HG03565 (cell line): Measurements from ENCODE around the gene TAS2R38.
"Not testable (repeated sequence)": the region's sequence is repeated elsewhere in the genome, so short reads cannot be mapped to it uniquely, and the experiment has no call there.

ENCODE experiments used
- ATAC-seq: cut with Tn5 transposase; IDR thresholded peaks from one replicate; pipeline ENCODE4 v1.9.1; 2021; ENCODE audit warnings: mild to moderate bottlenecking, moderate library complexity; ENCODE audit not compliant: unreplicated experiment

Gene TAS2R38

DNA sequence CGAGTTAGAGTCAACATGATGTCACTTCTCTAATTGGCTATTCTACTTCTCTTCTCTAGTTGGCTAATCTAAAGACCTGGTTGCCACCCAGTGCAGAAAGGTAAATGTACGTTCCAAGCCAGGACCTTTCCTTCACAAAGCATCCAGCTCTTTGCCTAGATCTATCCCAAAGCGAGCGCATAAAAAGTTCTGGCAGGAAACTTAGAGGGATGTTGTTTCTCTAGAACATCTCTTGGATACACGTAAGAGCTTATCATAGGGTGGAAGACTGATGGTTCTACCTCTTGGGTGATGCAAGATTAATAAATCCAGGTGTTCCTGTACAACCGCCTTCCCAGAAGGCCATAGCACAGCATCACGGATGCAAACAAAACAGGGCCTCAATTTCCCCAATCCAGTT is at the start of gene TAS2R38:
TAS2R38 (minus strand) TSS at position 101 of the 400 bp plus-strand sequence; CDS start at position 17, 84 bp downstream.
- no peak for ATAC-seq

DNA sequence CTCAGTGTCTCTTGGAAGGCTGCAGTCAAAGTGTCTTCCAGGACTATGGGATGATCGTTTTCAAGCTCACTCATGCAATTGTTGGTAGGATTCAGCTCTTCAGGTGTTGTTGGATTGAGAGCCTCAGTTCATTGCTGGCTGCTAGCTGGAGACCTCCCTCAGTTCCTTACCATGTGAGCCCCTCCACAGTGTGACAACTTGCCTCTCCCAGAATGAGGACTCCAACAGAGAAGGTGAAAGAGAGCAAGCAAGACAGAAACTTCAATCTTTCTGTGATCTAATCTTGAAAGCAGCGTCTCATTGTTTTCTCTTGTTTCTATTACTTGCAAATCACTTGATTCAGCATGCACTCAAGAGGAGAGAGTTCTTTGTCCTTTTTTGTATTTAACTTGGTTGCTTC is 44.6 kb upstream of the TAS2R38 start:
- no peak for ATAC-seq

DNA sequence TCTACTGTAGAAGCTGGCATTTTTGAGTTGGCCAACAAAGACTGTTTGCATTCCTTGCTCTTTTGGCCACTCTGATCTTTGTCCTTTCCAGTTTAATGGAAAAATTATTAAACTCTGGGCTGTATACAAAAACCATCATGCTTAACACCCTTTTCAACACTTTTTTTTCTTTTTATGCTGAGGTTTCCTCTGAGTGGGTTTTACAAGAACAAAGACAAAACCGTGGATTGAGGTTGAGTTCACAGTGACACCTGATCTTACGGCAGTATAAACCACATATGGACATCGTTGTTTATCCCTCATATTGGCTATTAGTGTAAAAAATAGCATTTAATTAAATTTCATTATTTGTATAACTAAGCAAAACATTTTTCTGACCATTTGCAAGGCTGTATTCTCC is 43.9 kb upstream of the TAS2R38 start:
- no peak for ATAC-seq

DNA sequence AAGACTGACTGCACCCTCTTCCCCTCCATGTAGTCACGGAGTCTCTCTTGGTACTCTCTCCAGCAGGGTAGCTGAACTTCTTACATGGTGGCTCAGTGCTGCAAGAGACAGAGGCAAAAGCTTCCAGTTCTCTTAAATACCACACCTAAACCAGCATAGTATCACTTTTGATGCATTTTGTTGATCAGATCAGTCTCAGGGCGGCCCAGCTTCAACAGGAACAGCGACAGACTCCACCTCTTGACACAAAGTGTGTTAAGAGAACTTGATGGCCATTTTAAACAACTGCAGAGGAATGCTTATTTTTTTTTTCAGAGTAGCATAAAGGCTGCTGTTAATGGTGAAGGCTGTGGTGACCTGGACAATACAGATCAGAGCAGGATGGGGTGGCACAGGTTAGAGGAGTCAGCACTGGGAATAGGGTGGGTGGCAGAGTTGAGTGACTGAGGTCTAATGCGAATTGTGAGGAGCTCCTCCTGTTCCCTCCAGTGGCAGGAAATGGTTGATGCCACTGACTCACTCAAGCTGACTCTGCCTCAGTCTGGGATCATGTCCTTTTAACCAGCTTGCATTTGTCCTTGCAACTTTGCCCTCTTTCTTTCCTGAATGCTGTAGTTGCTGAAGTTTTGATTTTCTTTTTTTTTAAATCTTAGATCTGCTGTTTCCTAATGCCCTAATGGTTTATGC is 39.4 kb upstream of the TAS2R38 start:
- ATAC-seq, result no peak

DNA sequence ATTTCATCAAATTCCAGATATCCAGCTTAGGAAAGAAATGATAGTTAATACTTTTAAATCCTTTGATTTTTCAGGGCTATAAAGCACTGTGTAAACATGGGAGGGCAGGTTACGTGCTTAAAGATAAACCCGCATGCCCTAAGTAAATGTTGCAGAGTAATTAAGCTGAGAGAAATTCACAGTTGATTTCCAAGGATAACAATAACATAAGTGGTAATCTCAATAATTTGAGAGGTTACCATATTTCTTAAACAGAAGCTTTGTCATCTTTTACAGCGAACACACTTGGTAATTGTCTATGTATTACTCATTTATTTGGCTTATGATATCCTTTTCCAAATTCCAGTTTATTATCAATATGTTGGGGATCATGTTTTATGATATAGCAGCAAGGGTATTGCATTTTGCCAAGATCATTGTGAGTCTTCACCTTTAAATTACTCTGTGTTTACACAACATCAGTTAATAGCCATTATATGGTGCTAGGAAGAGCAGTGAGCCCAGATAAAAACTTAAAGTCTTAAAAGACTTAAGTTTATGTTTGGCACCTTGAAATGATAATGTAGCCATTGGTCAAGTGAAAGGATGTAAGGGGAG is 37.5 kb upstream of the TAS2R38 start:
- no peak for ATAC-seq

DNA sequence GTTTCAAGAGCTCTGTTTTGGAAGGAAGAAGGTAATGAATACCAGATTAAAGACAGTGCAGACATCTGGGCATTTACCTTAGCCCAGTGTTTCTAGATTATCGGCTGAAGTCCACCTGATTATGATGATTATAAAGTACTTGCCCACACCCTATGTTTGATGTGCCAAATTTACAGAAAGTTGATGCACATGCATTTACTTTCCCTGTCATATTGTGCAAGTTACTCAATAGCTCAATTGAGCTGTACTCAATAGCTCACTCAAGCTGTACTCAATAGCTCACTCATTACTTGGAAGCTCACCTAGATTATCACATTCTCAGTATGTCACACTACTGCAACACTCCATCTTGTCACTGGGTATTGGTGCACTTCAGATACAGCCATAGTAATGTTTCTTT is 35.6 kb upstream of the TAS2R38 start:
- no peak for ATAC-seq

DNA sequence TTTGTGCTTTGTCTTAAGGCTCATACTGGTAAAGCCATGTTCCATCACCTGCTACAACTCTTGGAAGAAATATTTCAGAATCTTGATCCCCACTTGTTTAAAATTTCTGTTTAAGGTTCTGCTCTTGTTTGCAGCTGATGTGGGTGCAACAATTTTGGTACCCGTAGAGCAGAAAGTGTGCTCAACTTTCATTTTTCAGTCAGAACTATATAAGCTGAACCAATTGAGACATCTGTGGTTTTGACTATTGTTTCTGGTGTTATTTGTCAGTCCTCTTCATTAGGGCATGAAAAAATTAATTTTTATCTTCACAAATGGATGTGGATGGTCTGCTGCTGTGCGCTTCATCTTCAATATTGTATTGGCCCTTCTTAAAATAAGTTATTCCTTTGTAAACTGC is 33.0 kb upstream of the TAS2R38 start:
- no peak for ATAC-seq

DNA sequence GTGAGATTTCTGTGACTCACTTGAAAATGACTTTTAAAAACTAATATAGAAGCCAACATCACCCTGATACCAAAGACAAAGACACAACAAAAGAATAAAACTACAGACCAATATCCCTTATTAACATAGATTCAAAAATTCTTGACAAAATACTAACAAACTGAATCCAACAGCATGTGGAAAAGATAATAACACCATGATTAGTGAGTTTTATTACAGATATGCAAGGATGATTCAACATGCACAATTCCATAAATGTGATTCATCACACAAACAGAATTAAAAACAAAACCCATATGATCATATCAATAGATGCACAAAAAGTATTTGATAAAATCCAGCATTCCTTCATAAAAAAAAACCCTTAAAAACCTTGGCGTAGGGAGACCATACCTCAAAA is 28.6 kb upstream of the TAS2R38 start:
- ATAC-seq, result no peak

DNA sequence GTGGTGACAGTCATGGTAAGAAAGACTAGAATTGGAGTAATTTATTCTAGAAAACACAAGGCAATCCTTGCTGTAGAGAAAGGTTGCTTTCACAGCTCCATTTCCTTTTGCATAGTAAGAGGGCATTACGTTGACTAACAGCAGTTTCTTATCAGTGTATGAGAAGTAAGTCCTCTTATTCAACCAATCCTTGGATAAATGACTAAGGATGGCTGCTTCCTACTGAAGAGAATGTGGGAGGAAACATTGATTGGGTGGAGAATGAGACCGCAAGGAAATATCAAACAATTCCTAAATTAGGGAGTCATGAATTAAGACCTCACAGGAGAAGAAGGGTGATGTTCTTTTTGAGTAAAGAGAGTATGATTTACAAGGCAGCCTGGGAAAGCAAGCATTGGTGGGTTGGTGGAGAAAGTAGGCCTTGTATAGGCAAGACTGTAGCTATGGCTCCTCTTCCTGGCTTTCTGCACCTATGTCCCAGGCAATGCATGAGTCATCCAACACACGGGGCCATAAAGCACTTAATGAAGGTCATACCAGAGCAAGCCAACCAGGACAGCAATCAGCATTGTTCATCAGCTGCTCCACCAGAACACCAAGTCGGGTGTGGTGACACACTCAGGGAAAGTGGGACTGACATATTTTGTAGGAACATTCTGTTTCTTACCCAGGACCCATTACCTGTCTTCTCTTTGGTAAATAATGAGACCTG is 27.7 kb upstream of the TAS2R38 start:
- ATAC-seq, result no peak

DNA sequence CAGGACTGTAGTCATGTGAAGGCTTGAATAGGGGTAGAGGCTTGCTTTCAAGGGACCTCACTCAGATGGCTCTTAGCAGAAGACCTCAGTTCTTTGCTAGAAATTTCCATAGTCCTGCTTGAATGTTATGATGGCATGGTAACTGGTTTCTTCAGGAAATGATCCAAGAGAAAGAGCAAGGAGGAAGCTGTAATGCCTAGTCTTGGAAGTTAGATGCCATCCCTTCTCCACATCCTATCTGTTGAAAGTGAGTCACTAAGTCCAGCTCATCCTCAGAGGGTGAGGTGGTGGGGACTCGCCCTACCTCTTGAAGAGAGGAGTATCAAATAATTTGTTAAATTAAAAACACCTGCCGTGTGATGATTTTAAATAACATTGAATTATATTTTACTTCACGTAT is 26.7 kb upstream of the TAS2R38 start:
- no peak for ATAC-seq

DNA sequence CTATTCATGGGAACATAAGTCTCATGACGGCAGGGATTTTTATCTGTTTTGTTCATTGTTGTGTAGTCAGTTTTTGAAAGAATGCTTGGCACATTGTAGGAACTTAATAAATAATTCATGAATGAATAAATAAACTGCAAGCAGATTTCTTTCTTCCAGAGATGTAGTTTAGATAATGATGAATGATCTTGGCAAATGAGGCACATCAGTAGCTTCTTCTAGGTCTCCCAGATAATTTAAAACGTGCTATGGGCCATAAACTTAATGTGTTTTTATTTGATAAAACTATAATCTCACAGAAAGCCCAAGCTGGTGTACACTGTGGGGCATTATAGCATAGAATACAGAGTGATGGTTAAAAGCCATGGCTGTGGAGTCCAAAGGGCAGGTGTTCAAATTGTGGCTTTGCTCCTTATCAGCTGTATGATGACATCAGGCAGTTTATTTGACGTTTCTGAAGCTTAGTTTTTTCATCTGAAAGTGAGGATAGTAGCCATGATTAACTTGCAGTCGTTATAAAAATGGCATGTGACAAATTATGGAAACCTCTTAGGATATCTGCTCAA is 25.6 kb upstream of the TAS2R38 start:
- ATAC-seq, result no peak

DNA sequence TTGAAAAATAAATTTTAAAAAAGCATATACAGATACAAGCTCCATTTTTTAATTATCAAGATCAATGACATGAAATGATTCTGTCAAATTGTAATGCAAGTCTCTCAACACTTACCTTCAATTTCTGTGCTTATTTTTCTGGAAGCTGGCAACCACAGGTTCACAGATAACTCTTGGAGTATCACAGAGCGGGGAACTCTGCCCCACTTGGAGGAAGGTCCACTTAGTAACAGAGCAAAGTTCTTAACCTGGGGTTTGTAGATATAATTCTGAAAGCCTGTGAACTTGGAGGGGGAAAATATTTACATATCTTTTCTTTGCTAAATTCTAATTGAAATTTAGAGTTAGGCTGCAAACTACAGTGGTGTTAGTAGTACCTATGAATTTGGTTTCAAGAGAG is 19.8 kb upstream of the TAS2R38 start:
- no peak for ATAC-seq

DNA sequence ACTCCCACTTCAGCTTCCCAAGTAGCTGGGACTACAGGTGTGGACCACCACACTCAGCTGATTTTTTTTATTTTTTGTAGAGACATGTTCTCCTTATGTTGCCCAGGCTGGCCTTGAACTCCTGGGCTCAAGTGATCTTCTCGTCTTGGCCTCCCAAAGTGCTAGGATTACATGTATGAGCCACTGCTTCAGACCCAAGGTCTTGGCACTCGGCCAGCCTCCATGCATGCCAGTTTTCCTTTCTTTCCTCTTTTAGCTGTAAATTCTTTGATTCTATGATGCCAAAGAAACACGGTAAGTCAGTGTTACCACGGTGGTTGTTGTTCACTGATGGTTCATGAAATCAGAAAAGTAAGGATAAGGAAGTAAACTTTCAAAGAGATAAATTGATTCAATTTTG is 19.1 kb upstream of the TAS2R38 start:
- no peak for ATAC-seq

DNA sequence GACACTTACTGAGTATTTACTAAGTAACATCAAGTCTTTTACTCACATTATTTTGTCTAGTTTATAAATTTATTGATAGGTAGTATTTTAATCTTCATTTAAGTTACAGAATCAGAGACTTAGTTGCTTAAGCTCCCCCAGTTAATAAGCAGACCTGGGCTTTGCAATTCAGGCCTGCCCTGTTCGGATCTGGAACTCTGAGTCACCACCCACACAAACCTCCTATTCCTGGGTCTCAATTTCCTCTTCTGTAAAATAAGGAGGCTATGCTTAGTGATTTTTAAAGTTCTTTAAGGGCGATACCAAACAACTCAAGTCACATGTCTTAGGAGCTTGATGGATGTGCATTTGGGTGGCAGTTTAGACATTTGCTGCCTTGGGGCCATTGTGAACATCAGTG is 18.6 kb upstream of the TAS2R38 start:
- no peak for ATAC-seq

DNA sequence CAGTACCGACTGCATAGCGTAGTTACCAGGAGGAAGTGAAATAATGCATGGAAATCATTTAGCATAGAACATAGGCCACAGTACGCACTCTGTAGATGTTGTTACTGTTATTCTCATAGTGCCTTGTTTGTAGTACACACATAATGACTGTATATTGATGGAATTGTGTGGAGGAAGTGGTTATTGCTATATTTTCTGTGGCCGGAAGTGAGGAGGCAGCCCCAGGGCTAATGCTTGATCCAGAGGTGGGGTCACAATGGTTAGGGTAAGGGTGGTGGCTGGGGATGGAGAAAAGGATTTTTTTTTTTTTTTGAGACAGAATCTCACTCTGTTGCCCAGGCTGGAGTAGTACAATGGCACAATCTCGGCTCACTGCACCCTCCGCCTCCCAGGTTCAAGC is 17.6 kb upstream of the TAS2R38 start:
- no peak for ATAC-seq

DNA sequence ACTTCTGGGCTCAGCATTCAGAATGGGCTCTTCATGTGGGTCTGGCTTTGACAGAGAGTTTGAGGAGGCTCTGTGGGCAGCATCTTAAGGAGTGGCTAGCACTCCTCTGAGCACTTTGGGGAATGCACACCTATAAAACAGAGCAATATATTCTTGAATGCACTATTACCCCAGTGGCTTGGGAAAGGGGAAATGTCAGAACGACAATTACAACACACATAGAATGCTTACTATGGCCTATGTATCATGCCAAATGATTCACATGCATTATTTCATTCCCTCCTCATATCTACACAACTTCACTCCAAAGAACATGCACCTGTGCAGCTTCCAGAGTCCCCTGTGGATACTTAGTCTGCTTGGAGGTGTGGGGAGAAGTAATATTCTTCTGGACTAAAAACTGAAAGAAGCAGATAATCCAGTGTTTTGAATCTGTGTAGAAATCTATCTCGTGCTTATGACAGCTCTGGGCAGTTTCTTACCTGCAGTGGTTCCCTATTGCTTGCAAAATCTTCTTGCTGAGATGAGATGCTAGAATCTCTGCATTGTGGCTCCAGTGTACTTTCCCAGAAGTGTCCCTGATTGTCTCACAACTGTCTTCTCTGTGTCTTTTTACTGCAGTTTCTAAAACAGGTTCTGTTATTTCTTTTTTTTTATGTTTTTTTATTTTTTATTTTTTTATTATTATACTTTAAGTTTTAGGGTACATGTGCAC is 16.6 kb upstream of the TAS2R38 start:
- ATAC-seq, result no peak

DNA sequence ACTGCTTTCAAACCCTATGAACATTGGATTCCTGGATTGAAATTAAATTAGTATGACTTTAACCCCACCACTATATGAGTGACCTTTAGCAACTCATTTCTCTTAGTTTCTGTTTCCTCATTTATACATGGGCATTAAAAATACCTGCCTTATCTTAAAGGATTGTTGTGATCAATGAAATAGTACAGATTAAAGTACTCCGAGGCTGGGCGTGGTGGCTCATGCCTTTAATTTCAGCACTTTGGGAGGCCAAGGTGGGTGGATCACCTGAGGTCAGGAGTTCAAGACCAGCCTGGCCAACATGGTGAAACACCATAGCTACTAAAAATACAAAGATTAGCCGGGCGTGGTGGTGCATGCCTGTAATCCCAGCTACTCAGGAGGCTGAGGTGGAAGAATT is 14.2 kb upstream of the TAS2R38 start:
- not testable (repeated sequence) for ATAC-seq

DNA sequence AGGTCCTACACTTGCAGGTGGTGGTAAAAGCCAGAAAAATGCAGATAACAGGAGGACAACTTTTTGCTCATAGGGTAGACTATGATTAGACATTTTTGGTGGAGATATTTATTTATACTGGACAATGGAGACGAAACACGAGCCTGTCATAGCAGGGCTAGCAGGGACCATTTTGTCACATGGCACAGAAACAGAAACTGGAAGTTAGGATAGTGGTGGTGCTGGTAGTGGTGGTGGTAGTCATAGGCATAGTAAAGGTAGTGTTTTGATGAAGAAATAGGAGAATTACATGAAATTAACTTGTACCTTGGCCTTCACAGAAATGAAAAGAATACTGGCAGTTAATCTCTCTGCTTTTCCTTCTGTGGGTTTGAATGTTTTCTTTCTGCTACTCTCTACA is 13.3 kb upstream of the TAS2R38 start:
- ATAC-seq, result no peak

DNA sequence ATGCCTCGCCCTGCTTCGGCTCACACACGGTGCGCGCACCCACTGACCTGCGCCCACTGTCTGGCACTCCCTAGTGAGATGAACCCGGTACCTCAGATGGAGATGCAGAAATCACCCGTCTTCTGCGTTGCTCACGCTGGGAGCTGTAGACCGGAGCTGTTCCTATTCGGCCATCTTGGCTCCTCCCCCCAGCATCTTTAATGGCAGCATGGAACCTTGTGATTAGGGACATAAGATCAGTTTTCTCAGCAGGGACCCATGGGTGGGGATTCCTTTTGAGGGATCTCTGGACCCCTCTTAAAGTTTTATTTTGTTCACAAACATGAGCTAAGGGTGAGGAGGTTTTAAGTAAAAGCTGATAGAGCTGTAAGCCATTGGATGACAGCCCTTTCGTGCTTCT is 12.4 kb upstream of the TAS2R38 start:
- not testable (repeated sequence) for ATAC-seq

DNA sequence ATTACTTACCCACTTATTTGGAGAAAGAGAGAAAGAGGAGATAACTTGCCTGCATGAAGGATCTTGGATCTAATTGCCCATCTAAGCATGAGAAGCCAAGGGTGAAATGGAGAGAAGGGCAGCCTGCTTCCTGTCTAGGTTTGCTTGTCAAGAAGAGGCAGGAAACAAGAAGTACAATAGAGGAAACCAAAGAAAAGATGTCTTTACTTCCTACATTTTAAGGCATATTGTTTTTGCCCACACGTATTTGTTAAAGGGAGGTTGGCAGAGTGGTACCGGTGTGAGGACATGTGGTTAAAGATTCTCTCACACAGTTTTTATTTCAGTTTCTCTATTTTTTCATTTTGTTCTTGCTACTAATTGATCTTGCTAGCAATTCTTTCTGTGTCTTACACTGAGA is 6.0 kb upstream of the TAS2R38 start:
- ATAC-seq, result no peak

DNA sequence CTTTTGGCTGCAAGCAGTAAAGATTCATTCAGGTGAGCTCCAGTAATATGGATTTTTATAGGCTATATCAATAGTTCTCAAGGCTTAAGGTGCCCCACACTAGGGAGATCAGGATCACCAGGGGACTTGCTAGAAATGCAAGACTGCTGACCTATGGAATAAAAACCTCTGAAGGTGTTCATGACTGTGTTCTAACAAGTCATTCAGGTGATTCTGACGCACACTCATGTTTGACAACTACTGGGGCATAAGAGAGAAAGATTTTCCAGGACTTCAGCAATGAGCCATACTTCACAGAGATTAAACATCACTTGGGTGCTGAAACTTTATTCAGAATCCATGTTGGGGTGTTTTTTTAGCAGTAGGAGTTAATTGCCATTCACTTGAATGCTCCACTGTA is 4.8 kb upstream of the TAS2R38 start:
- no peak for ATAC-seq
